Stimulated activated CD8-positive, alpha-beta memory T cell treated with anti-CD3 and anti-CD28 coated beads, Interleukin-12 subunit alpha, Interleukin-12 subunit beta, amount 100 ng/mL, for 24 hours (primary cell): ENCODE data around the gene STMP1.
"Not testable (repeated sequence)": the region's sequence is repeated elsewhere in the genome, so short reads cannot be mapped to it uniquely, and the experiment has no call there.

Experiments
- DNase-seq: peaks from one replicate; pipeline ENCODE4 v3.0.0-alpha.2; 2020; ENCODE audit errors: extremely low read depth

The STMP1 gene

DNA sequence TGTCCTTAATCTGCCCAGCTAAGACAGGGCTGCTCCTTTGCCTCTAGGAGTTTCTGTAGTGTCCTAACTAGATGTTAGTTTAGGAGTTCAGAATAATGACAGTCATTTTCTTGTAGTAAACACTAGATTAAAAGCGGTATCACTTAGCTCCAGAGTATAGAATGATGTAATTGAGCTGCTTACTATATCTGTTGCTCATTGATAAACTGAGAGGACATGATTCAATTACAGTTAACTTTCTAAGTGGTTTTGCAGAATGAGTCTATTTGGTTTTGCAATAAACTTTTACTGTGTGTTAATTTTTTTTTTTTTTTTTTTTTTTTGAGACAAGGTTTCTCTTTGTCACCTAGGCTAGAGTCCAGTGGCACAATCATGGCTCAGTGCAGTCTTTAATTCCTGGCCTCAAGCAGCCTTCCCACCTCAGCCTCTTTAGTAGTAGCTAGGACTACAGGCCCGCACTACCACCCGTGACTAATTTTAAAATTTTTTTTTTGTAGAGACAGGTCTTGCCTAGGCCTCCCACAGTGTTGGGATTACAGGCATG lies 1.8 kb downstream of the STMP1 start:
- DNase-seq: no peak

DNA sequence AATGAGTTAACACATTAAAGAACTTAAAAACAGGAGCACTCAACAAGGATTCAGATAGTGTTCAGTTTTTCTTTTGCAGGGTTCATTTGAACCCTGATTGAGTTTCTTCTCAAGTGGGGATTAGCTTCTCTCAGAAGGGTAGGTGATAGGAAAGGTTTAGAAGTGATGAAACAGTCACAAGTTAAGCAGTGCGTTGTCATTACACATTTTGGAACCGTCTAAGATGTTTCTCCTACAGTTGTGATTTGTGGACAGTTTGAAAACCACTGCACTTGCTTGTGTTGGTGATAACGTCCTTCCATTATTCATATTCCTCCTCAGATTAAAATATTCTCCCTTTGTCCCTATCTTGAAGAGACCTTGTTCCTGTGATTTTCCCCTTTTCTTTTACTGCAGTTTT lies 2.7 kb downstream of the STMP1 start:
- DNase-seq: no peak

DNA sequence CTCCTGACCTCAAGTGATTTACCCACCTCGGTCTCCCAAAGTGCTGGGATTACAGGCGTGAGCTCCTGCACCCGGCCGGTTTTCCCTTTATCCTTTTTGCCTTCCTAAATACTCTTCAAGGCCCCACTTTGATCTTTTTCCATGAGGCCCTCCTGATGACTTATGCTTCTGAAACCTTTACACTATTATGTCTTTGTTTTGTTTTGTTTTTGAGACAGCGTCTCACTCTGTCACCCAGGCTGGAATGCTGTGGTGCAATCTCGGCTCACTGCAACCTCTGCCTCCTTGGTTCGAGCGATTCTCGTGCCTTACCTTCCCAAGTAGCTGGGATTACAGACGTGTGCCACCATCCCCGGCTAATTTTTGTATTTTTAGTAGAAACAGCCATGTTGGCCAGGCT lies 3.8 kb downstream of the STMP1 start:
- DNase-seq: no peak

DNA sequence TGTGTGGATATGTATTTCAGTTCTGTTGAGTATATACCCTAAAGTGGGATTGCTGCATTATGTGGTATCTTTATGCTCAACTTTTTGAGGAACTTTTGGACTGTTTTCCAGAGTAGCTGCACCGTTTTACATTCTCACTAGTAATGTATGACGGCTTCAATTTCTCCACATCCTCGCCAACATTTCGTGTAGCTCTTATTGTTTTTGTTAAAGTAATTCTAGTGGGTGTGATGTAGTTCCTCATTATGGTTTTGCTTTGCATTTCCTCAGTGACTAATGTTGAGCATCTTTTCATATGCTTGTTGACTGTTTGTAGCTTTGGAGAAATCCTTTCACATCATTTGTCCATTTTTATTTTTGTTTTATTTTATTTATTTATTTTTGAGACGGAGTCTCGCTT lies 4.5 kb downstream of the STMP1 start:
- DNase-seq: no peak

DNA sequence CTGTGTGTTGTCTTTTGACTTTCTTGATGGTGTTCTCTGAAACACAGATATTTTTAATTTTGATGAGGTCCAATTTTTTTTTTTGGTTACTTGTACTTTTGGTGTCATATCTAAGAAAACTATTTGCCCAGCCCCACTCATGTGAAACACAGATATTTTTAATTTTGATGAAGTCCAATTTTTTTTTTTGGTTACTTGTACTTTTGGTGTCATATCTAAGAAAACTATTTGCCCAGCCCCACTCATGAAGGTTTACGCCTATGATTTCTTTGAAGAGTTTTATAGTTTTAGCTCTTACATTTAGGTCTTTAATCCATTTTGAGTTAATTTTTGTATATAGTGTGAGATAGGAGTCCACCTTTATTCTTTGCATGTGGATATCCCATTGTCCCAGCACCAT lies 5.3 kb downstream of the STMP1 start:
- DNase-seq: not testable (repeated sequence)

DNA sequence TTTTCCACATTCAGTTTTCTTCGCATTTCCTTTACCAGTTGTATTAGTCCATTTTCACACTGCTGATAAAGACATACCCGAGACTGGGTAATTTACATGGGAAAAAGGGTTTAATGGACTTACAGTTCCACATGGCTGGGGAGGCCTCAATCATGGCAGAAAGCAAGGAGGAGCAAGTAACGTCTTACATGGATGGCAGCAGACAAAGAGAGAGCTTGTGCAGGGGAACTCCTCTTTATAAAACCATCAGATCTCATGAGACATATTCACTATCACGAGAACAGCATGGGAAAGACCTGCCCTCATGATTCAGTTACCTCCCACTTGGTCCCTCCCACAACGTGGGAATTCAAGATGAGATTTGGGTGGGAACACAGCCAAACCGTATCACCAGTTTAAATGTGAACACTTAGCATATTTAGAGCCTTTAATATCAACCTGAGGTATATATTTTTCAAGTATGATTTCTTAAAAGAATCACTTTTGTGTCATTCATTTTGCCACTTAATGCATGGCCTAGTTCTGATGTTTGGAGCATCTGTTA lies 6.6 kb downstream of the STMP1 start:
- DNase-seq: not testable (repeated sequence)

DNA sequence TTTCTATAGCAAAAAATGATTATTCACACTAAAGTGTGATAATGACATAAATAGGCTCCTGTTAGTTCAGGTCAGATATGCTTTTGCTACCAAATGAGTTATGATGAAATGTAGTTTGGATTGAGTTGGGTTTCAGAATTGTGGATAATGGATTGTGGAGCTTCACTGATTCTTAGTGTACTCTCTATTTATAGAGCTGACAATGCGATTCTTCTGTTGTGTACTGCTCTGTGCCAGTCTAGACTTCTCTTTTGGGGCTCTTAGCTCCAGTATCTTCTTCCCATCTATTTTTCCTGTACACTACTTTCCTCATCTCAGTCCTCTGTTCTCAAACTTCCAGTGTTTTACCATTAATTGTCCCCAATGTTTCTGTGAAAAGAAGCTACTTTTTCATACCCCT lies 7.5 kb downstream of the STMP1 start:
- DNase-seq: no peak

DNA sequence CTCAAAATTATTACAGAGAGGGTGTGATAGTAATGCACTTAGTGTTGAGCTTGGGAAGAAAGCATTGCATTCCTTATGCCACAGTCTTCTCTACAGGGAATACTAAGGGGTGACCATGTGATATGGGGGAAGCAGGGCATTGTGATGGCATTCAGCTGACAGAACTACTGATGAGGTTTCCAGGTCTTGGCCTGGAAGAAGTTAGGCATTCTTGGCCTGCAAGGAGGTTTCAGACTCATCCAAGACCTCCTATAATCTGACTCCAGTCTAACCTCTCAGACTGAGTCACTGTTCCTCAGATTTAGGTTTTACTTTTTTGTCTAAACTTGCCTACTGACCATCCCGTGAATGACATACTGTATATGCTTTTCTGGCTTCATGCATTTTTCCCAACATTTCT lies 7.9 kb downstream of the STMP1 start:
- no peak for DNase-seq

DNA sequence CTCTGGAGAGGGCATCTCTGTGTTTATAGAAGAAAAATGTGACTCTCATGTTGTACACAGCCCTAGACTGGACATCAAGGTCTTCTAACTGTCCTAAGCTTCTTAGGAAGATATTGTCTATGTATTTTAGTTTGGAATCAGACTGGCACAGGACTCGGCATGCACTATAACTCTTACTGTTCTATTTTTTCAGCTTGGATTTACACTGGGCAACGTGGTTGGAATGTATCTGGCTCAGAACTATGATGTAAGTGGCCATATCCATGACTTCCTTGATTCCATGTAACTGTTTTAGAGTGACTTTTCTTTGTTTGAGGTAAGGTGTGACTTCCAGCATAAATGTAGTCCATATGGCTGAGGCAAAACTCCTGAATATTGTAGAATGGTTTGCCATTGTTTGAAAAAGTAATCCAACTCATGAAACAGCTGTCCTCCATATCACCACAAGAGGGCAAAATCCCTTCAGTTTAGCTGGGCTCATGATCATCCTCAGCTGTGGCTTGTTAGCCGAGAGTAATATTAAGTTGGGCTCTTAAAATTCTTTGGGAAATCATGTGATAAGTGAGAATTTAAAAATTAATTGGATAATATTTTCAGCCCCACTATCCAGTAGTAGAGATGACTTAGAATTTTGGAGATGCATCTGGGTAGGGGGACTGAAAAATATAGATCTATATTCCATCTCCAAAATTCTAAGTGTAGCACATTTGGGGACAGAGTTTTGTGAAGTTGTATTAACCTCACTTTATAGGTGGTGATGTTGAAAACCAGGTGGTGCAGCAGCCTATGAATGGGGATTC lies 10.4 kb downstream of the STMP1 start:
- DNase-seq: no peak

DNA sequence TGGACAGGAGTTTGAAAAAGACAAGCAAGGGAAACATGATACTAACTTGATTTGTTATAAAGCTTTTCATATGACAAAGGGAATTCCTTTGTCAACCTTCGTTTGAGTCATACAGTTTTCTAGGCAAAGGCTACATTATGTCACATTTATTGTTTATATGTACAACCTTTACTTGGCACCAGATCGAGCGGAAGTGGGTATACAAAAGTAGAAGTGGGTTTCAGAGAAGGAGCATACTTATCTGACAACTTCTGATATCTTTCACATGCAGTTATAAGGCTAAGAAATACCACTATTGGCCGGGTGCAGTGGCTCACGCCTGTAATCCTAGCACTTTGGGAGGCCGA lies 11.0 kb downstream of the STMP1 start:
- no peak for DNase-seq

DNA sequence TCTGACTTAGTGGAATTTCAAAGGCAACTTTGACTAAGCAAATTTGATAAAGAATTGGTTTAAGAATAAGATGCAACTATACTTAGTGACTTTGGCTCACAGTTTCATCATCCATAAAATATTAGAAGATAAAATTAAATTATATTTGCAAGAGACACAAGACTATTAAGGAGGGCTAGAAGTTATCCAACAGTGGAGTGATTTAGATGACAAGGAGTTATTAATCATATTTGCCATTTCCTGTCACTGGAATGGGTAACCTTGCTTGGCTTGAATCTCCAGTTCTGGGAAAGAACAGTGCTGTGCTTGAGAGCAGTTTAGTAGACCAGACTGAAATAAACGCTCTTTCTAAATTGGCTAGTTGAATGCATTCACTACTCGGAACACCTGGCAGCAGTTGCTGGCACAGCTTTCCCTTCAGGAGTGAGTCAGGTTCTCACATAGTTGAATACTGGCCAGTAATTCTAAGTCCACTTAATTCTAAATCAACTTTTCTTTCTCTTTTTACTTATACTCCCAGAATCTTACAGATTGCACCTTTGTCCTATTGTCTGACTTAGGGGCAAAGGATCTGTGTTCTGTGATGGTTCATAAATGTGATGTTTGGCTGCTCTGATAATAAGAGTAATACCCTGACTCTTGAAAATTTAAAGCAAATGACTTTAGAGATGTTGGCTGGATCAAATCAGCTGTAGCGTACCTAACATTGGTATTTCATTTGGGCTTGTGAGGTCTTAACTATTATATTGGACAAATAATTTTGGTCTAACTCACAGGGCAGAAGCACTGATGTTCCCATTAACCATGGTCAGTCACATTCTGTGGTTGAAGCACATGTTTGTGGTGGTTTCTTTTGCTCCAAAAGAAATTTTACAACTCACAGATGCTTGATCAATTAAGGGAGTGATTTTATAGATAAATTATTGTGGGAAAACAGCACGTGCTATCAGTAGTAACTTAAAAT lies 16.6 kb downstream of the STMP1 start:
- DNase-seq: no peak

DNA sequence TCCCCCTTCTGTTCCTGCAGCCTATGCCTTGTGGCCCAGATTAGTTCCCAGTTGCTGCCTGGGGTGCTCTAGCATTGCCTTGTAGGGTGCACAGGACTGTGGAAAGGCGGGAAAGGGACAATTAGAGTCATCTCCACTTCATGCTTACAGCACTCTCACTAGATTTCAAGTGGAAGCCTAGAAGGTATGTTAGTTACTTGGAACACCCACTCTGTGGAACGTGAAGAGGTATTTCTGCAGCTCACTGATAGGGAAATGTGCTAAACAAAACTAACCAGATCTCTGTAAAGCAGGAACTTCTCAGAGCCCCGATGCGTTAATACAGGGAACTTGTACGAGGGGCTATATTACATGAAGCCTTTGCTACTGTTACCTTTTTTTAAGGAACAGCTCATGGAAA lies 19.4 kb downstream of the STMP1 start:
- no peak for DNase-seq

DNA sequence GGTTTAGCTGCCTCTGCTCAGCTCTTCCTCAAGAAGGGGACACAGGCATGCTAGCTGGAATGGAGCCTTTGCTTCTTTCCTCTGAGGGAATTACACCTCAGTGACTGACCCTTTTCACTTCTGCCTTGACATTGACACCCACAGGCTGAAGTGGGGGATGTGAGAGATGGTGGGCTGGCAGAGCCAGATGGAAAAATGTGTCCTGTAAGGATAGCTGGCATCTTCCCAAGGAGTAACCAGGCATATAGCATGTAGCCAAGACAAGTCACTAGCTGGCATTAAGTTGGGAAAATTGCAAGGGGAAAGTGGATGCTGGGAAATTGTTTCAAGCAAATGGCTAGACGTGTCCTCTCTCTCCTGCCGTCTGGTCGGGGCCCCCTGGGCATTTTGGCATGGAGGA lies 19.9 kb downstream of the STMP1 start:
- no peak for DNase-seq

DNA sequence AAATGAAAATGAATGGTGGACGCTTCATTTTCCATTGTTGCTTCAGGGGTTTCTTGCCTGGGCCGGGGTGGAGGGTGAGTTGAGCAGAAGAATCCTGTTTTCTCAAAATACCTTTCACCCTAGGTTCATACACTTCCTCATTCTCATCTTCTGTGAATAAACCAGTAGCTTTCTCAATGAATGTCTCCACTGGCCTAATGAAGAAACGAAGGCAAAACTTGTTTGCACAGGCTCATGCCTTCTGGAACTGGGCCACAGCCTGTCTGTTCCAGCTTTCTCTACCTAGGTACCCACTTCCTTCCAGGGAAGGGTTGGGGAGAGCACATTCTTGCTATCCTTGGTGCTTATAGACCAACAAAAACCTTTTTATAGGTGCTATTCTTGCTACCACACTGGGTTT lies 21.3 kb downstream of the STMP1 start:
- DNase-seq: no peak

DNA sequence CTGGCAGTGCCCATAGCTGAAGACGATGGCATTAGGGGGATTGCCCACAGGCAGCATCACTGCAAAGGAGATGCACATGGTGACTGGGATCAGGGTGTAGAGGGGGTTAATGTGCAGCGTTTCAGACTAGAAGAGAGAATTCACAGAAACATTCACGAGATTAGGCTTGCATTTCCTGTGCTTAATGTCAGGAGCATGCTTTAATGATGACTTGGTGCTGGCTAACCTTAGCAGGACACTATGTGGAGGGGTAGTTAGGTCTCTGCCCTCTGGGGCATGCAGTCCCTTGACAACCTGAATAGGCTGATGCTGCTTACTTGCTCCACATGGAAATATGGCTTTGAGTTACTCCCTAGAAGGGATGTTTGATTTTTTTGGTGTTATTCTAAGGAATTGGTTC lies 21.8 kb downstream of the STMP1 start:
- DNase-seq: no peak

DNA sequence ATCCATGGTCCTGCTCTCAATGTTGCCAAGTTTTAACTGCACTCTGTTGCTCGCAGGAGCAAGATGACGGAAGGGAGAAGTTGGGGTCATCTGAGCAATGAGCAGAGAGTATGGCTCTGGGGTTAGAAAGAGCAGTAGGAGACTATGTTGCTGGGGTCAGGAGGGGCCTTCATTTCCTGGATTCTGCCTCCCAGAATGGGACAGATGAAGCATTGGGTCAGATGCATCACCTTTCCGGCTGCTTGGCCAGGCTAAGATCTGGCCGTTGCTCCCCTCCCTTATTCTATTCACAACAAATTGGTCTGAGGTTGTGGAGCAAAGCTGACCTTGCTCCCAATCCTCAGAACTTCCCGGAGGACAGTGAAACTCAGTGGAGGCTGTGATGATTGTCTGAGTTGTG lies 22.4 kb downstream of the STMP1 start:
- no peak for DNase-seq

DNA sequence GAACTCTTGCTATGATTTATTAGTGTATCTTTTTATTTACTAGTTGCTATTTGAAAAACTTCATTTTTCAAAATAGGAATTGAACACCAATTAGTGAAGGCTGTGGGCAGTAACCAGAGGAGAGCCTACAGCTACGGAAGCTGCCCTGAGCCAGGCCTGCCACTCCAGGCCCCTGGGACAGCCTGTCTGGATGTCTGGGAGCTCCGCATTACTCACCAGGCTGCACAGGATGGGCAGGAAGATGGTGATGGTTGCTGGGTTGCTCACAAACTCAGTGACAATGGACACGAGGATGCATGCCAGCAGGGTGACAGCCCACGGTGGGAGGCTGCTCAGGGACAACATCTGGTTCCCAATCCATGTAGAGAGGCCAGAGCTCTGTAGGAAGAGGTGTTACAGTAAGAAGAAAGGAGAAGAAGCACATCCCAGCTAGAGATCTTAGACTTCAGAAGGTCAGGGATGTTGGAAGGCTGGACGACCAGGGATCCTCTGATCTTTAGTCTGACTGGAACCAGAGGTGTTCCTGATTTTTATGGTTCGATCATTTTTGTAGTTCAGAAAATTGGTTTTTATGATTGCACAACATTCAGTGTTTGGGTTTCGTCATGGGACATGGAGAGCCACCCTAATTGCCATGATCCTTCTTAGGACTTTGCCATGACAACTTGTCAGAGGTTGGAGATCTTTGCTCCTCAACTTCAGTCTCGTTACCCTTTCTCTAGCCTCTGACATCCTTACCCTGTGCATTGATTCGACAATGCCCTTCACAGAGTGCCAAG lies 23.2 kb downstream of the STMP1 start:
- no peak for DNase-seq

DNA sequence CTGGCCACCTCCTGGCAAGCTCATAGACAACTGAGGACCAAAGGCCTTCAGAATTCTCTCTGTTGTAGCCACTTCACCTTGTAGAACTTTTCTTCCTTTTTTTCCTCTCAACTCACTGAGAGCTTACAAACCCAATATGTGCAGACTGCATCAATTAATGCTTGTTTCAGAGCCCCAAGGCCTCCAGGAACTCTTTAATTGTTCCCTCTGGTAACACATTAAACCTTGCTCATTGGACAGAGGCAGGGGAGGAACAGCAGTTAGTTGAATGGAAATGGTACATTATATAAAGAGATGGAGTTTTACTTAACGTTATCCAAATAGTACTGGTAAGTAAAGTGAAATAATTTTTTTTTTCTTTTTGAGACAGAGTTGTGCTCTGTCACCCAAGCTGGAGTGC lies 25.2 kb downstream of the STMP1 start:
- no peak for DNase-seq

DNA sequence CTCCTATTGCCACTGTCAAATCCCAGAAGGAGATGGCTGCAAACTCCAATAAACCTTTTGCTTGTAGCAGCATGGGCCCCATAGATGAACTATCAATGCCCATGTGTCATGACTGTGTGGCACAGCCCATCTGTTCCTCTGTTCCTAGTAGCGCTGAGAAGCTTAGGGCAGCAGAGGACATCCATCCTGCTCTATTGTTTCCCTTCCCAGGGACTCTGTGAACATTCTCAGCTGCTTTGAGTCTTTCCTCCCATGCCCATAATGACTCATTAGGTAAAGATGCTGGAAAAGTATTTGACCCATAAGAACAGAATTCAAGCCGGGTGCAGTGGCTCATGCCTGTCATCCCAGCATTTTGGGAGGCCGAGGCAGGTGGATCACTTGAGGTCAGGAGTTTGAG lies 28.3 kb downstream of the STMP1 start:
- DNase-seq: no peak

DNA sequence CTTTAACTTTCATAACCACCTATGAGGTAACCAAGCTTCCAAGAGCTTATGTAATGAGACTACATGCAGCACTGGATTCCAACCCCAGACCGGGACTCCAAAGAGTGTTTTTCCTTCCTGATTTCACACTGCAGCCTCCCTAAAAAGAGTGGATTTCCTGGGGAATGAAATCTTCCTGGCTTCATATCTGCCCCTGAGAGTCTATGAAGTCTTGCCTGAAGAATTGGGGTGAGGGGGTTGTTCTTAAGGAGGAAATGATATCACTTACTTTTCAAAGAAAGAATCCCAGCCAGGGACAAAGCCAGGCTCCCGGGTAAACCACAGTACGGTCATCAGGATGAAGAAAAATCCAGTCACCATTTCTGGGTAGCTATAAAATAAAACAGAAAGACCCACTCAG lies 29.7 kb downstream of the STMP1 start:
- no peak for DNase-seq

DNA sequence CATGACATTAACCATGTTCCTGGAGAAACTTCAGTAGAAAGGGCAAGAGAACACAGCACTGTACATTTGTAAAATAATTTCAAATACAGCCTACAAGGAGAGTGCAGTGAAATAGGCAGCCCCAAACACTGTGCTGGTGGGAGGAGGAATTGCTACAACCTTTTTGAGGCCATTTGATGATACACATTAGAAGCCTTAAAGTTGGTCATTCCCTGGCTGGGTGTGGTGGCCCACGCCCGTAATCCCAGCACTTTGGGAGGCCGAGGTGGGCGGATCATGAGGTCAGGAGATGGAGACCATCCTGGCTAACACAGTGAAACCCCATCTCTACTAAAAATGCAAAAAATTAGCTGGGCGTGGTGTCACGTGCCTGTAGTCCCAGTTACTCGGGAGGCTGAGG lies 30.3 kb downstream of the STMP1 start:
- not testable (repeated sequence) for DNase-seq

DNA sequence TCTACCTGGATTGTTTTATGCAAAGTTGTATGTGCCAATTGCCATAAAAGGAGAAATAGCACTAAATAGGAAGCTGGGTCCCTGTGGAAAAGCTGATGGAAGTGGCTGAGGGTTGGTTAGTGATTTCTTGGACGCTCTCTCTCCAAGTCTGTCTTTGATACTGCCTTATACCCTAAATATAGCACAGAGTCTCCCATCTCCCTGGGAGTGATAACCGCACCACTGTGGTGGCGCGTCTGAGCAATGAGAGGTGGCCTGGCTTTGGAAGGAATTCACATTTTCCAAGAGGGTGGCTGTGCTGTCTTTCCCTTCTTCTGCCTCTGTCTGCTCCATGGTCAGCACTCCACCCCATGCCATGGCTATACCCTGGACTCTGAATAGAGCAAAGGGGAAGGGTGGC lies 31.2 kb downstream of the STMP1 start:
- no peak for DNase-seq
